ENCODE measurements around the gene AKT2.

Gene AKT2

GRCh38 chr19:40283414-40284250 is 1.5 kb downstream of the AKT2 start:
- Mint-ChIP-seq H3K27me3 (ENCODE audit: low read depth) (no peaks in the 10 kb centered on the region), H3K4me1 (ENCODE audit: low read depth) (peaks cover 36% of the 10 kb centered on the region), H3K9me3 (no peaks in the 10 kb centered on the region), H3K27ac (peak overlapping the region; percentile 95), H3K4me3 (peak overlapping the region; percentile 94), H3K36me3 (ENCODE audit: low read depth) (peaks cover 7% of the 10 kb centered on the region)

- Mint-ChIP-seq H3K27me3 (ENCODE audit: low read depth) (no peaks in the 10 kb centered on the region), H3K4me3 (peak overlapping the region; percentile 35)
These were observed 2.2 kb downstream of the AKT2 start for GRCh38 chr19:40282920-40283319.

DNA sequence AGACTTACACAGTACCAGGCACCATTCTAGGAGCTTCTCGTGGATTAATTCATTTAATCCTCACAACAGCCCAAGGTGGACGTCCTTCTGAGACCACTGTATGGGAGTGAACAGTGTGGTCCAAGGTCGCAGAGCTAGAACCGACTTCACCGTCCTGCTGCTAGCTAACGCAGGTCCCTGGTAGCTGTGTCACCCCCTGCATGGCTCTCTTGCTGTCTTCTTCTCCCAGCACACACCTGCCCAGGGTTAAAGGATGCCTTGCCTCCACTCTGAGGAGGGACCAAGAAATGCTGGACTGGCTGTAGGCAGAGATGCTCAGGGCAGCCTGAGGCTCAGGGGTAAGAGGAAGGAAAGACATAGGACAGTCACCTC is 3.0 kb downstream of the AKT2 start:
- Mint-ChIP-seq H3K4me1 (ENCODE audit: low read depth) (peaks cover 47% of the 10 kb centered on the region), H3K36me3 (ENCODE audit: low read depth) (peaks cover 7% of the 10 kb centered on the region), H3K4me3 (no peak overlapping the region), H3K9me3 (no peaks in the 10 kb centered on the region), H3K27me3 (ENCODE audit: low read depth) (no peaks in the 10 kb centered on the region), H3K27ac (no peak overlapping the region)

More at GRCh38 chr19:40282920-40283319, 2.2 kb downstream of the AKT2 start:
- Mint-ChIP-seq H3K36me3 (ENCODE audit: low read depth) (peaks cover 7% of the 10 kb centered on the region), H3K9me3 (no peaks in the 10 kb centered on the region), H3K27ac (peak overlapping the region; percentile 73), H3K4me1 (ENCODE audit: low read depth) (peaks cover 42% of the 10 kb centered on the region)

GRCh38 chr19:40281381-40282208 is 3.5 kb downstream of the AKT2 start:
- H3K9me3 Mint-ChIP-seq, result no peaks in the 10 kb centered on the region
- H3K36me3 Mint-ChIP-seq (ENCODE audit: low read depth), result peaks cover 7% of the 10 kb centered on the region
- H3K27me3 Mint-ChIP-seq (ENCODE audit: low read depth), result no peaks in the 10 kb centered on the region
- H3K27ac Mint-ChIP-seq, result no peak overlapping the region
- no peak overlapping the region for H3K4me3 Mint-ChIP-seq
- peaks cover 43% of the 10 kb centered on the region for H3K4me1 Mint-ChIP-seq (ENCODE audit: low read depth)

- Mint-ChIP-seq H3K4me1 (ENCODE audit: low read depth) (peaks cover 45% of the 10 kb centered on the region), H3K27ac (peak overlapping the region; percentile 66), H3K36me3 (ENCODE audit: low read depth) (peaks cover 7% of the 10 kb centered on the region), H3K4me3 (no peak overlapping the region), H3K9me3 (no peaks in the 10 kb centered on the region), H3K27me3 (ENCODE audit: low read depth) (no peaks in the 10 kb centered on the region)
These were observed 4.4 kb downstream of the AKT2 start for GRCh38 chr19:40280608-40281221.

DNA sequence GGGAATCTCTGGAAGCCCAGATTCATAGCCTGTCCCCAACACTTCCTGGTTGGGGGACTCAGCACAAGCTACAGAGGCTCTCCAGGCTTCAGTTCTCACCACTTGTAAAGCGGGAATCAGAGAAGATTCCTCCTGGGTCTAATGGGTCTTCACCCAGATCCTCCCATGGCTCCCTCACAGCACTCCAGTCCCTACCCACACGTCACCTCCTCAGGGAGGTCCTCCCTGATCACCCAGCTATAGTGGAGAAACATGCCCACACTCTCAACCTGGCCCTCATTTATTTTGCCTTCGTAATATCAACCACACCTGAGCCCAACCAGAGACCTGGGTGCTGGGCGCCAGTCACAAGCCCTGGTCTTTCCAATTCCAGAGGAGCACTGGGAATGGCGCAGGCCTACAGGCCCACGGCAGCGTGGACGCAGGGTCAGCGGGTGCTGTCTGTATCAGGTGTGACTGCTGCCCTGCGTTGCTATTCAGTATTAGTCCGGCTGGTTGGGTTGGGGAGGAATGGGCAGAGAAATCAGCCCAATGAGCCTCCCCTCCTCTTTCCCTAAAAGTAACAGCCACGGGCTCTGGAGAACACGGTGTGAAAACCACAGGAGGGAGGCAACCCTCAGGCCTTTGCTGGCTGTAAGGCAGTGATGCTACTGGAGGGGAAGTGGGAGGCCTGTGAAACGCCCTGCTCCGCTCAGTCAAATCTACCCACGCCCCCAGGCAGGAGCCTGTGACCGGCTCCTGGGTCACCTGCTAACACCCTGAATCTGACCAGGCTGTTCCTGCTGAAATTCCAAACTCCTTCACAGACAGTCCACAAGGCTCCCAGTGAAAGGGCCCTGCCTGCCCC is 5.2 kb downstream of the AKT2 start:
- Mint-ChIP-seq H3K4me1 (ENCODE audit: low read depth) (peaks cover 44% of the 10 kb centered on the region), H3K27me3 (ENCODE audit: low read depth) (no peaks in the 10 kb centered on the region), H3K9me3 (no peaks in the 10 kb centered on the region), H3K27ac (peak overlapping the region; percentile 66), H3K36me3 (ENCODE audit: low read depth) (peaks cover 4% of the 10 kb centered on the region), H3K4me3 (no peak overlapping the region)

GRCh38 chr19:40279120-40279551 is 6.0 kb downstream of the AKT2 start:
- H3K9me3 Mint-ChIP-seq, result no peaks in the 10 kb centered on the region
- no peaks in the 10 kb centered on the region for H3K27me3 Mint-ChIP-seq (ENCODE audit: low read depth)
- peaks cover 48% of the 10 kb centered on the region for H3K4me1 Mint-ChIP-seq (ENCODE audit: low read depth)
- H3K36me3 Mint-ChIP-seq (ENCODE audit: low read depth), result no peaks in the 10 kb centered on the region
- no peak overlapping the region for H3K27ac Mint-ChIP-seq
- no peak overlapping the region for H3K4me3 Mint-ChIP-seq

DNA sequence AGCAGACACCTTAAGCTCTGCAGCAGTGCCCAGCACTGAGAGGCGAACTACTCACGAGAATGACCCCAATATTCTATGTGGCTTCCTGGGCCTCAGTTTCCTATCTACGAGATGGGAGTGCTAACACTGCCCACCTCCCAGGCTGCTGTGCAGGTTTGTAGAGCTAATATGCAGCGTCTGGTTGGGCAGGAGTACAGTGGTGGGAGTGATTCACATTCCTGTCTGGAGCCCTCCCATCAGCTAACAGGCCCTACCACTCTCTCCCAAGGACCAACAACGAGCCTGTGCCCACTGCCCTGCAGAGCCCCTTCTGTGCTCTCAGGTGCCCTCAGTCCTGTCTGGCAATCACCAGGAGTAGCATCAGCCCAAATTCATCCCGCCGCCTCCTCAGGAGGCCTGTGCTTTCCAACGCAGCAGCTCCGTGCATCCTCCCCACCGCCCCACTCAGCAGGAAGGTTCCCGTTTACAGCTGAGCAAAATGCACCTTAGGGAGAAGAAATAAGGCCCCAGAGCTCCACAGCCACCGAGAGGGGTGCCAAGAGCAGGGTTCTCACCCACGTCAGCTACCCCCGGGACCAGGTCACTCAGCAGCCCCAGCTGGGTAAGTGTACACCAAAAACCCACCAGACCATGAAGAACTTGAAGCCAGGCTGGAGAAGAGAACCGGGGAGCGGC is 6.6 kb downstream of the AKT2 start:
- H3K27ac Mint-ChIP-seq, result no peak overlapping the region
- H3K36me3 Mint-ChIP-seq (ENCODE audit: low read depth), result no peaks in the 10 kb centered on the region
- no peak overlapping the region for H3K4me3 Mint-ChIP-seq
- peaks cover 50% of the 10 kb centered on the region for H3K4me1 Mint-ChIP-seq (ENCODE audit: low read depth)
- H3K27me3 Mint-ChIP-seq (ENCODE audit: low read depth), result no peaks in the 10 kb centered on the region
- H3K9me3 Mint-ChIP-seq, result no peaks in the 10 kb centered on the region

- Mint-ChIP-seq H3K36me3 (ENCODE audit: low read depth) (peaks cover under 1% of the 10 kb centered on the region), H3K9me3 (no peaks in the 10 kb centered on the region), H3K4me3 (no peak overlapping the region), H3K27me3 (ENCODE audit: low read depth) (no peaks in the 10 kb centered on the region), H3K27ac (no peak overlapping the region), H3K4me1 (ENCODE audit: low read depth) (peaks cover 44% of the 10 kb centered on the region)
These were observed 7.6 kb downstream of the AKT2 start for GRCh38 chr19:40277356-40278059.

GRCh38 chr19:40274585-40275544 is 10.3 kb downstream of the AKT2 start:
- Mint-ChIP-seq H3K27ac (peak overlapping the region; percentile 27), H3K9me3 (no peaks in the 10 kb centered on the region), H3K36me3 (ENCODE audit: low read depth) (peaks cover 1% of the 10 kb centered on the region), H3K4me1 (ENCODE audit: low read depth) (peaks cover 42% of the 10 kb centered on the region), H3K27me3 (ENCODE audit: low read depth) (no peaks in the 10 kb centered on the region), H3K4me3 (no peak overlapping the region)

DNA sequence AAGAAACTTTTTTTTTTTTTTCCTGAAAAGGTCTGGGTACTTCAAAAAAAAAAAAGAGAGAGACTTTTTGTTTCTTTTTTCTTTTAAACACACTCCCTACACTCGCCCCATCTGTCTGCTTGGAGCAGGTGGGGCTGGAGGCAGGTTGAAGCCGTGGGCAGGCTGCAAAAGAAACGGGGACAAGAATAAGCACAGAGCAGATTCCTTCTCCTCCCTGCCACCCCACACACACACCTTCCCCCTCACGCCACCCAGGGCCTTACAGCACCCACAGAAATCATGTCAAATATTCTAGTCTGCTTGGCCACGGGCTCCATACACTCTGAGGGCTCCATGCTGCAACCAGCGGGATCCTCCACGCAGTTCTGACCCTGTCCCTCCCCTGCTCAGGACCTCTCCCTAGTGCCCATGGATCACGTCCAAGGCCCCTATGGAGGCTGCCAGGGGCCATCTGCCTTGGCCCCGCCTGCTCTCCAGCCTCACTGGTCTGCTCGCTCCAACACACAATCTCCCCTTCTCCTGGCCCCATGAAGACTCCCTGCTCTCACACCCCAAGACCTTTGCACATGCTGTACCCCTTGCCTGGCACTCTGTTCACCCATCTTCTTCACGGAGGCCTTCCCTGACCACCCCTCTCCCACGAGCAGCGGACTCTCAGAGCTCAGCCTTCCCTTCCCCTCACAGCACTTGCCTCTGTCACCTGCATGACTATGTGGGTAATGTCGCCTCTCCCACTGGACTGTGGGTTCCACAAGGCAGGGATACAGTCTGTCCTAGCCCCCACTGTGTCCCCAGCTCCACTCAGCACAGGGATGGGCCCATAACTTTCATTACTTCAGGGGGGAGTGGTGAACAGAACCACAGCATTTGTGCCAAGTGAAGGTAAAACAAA is 11.4 kb downstream of the AKT2 start:
- H3K27ac Mint-ChIP-seq, result no peak overlapping the region
- H3K4me1 Mint-ChIP-seq (ENCODE audit: low read depth), result peaks cover 41% of the 10 kb centered on the region
- no peaks in the 10 kb centered on the region for H3K9me3 Mint-ChIP-seq
- peaks cover 1% of the 10 kb centered on the region for H3K36me3 Mint-ChIP-seq (ENCODE audit: low read depth)
- H3K4me3 Mint-ChIP-seq, result no peak overlapping the region
- no peaks in the 10 kb centered on the region for H3K27me3 Mint-ChIP-seq (ENCODE audit: low read depth)

Measured in T-helper 1 cell treated with Interleukin-12 subunit alpha and Interleukin-12 subunit beta and Interleukin-4 antibody, amounts not matched to agents 30 μg/mL and 1 μg/mL, for 36 hours (primary cell).